Muscle layer of duodenum (tissue), 2 donors: ENCODE data around the gene BSND.

Source experiments
- H3K27ac ChIP-seq: one replicate; pipeline ENCODE4 v1.7.0; 2013; ENCODE audit warnings: mild to moderate bottlenecking, low read length
- H3K27me3 ChIP-seq: one replicate; pipeline ENCODE4 v1.7.0; 2013; ENCODE audit warnings: low read depth, mild to moderate bottlenecking, control low read depth, low read length
- H3K36me3 ChIP-seq, 2 donors: one replicate each; pipeline ENCODE4 v1.7.0; 2013; ENCODE audit warnings: low read length in 2 of 2, control low read depth in 1 of 2, mild to moderate bottlenecking in 1 of 2; ENCODE audit not compliant: insufficient read depth in 2 of 2, control insufficient read depth in 1 of 2
- H3K4me1 ChIP-seq, 2 donors: one replicate each; pipeline ENCODE4 v1.7.0; 2013; ENCODE audit warnings: low read length in 2 of 2, mild to moderate bottlenecking in 2 of 2, control low read depth in 1 of 2, moderate library complexity in 1 of 2; ENCODE audit not compliant: insufficient read depth in 2 of 2, control insufficient read depth in 1 of 2
- H3K4me3 ChIP-seq, 2 donors: one replicate each; pipeline ENCODE4 v1.7.0; 2013; ENCODE audit warnings: low read length in 2 of 2, low read depth in 1 of 2, mild to moderate bottlenecking in 1 of 2
- H3K9me3 ChIP-seq, 2 donors: one replicate each; pipeline ENCODE4 v1.7.0; 2013; ENCODE audit warnings: low read length in 2 of 2, control low read depth in 1 of 2, mild to moderate bottlenecking in 1 of 2; ENCODE audit not compliant: control insufficient read depth in 1 of 2
- donor health status: healthy.

The BSND gene

DNA sequence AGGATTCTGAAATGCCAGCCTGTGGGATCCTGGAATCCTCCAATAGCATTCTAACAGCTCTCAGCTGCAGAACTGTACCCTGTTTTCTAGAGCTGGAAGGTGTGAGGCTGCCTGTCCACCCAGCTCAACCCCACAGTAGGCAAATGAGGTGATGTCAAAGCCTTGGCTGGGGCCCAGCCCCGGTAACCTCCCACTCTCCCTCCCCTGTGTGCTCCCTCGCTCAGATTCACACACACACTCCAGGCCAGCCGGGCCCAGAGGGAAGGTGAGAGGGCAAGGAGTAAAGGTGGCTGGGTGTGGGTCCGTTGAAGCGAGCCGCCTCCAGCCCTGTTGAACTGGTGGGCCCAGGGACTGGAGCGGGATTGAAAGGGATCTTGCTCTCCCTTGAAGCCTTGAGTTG is at the start of gene BSND:
Gene BSND (plus strand): TSS at position 257 of the 400 bp plus-strand sequence. CDS start 254 bp downstream, outside the sequence.
- H3K9me3 ChIP-seq: no peaks in the 10 kb centered on the region
- no peak within 1 kb of the TSS for H3K4me3 ChIP-seq
- H3K4me1 ChIP-seq: peaks cover 0 to 15% of the 10 kb centered on the region in 2 donors
- H3K27ac ChIP-seq: no peak within 1 kb of the TSS
- H3K36me3 ChIP-seq: no peaks in the 10 kb centered on the region
- peaks cover 15% of the 10 kb centered on the region for H3K27me3 ChIP-seq

DNA sequence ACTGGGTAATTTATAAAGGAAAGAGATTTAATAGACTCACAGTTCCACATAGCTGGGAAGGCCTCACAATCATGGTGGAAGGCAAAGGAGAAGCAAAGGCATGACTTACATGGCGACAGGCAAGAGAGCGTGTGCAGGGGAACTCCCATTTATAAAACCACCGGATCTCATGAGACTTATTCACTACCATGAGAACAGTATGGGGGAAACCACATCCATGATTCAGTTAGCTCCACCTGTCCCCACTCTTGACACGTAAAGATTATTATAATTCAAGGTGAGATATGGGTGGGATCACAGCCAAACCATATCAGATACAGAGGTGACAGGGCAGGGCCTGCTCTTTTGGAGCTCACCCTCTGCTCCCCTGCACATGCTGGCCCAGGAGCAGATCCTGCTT is 49.7 kb upstream of the BSND start:
- Histone ChIP-seq H3K27me3 (no peaks in the 10 kb centered on the region), H3K36me3 (no peaks in the 10 kb centered on the region), H3K4me3 (no peak overlapping the region), H3K9me3 (no peaks in the 10 kb centered on the region), H3K4me1 (peaks cover 6 to 15% of the 10 kb centered on the region in 2 donors), H3K27ac (no peak overlapping the region)

DNA sequence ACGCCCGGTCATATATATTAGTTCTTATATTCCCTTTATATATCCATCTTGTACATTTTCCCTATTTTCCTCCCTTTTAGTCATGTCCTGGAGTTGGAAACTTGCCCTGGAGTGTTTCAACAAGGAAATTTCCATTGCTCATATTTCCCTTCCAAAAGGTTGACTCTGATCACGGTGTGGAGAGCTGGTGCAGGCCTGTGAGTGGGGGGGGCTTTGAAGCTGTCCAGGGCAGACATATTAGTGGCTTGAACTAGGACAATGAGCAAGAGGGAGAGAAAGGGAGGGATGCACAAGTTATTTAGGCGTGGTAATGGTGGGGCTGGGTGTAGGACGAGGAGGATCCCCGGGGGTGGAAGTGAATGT is 48.7 kb upstream of the BSND start:
- no peaks in the 10 kb centered on the region for H3K9me3 ChIP-seq
- peak overlapping the region in 1 of 2 donors; percentile 37 for H3K4me3 ChIP-seq
- H3K27ac ChIP-seq: no peak overlapping the region
- no peaks in the 10 kb centered on the region for H3K36me3 ChIP-seq
- peaks cover 6 to 15% of the 10 kb centered on the region in 2 donors for H3K4me1 ChIP-seq
- H3K27me3 ChIP-seq: no peaks in the 10 kb centered on the region

DNA sequence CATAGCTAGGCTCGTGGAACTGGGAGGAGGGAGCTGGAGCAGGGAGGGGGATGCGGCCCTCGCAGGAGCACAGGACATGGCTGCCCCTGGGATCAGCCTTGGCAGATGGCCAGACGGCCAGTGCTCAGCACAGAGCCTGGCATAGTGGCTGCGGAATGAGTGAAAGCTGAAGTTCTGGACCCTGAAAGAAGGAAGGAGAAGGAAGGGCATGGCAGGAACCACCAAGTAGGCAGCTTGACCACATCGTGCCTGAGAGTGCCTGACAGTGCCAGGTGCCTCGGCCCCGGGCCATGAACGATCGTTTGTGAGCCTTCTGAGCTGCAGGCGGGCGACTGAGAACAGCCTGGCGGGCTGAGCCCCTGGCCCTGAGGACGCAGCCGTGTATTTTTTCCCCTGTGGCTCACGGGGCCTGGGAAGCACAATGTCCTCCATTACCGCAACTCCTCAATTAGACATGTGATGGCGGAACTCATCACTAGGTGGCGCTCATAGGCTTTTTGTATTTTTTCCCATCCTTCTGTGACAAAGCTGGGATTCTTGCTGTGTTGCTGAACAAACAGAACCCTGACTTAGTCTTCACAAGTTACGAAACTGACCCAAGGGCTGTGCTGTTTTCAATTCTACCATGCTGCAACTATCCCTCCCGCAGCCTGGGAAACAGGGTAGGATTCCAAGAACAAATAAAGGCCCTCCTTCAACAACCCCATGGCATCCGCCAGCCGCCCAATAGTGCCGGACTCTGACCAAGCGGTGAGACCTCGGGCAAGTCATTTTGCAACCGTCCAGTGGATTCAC is 48.2 kb upstream of the BSND start:
- Histone ChIP-seq H3K27ac (no peak overlapping the region), H3K4me1 (peaks cover 3 to 11% of the 10 kb centered on the region in 2 donors), H3K36me3 (no peaks in the 10 kb centered on the region), H3K4me3 (peak overlapping the region; percentile 21 to 37), H3K27me3 (no peaks in the 10 kb centered on the region), H3K9me3 (no peaks in the 10 kb centered on the region)

DNA sequence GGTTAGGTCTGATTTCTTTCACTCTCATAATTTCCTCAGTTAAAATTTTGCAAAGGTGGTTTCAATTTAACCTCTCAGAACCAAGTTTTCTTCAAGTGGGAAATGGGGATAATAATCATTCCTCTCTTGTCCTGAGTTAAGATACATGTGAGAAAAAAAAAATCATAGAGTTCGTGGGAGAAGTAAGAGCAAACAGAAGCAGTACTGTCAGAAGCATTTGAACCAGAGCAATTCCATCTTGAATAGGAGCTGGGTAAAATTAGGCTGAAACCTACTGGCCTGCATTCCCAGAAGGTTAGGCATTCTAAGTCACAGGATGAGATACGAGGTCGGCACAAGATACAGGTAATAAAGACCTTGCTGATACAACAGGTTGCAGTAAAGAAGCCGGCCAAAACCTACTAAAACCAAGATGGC is 46.9 kb upstream of the BSND start:
- Histone ChIP-seq H3K36me3 (no peaks in the 10 kb centered on the region), H3K4me3 (no peak overlapping the region), H3K4me1 (peaks cover 3 to 11% of the 10 kb centered on the region in 2 donors), H3K9me3 (no peaks in the 10 kb centered on the region), H3K27ac (no peak overlapping the region), H3K27me3 (no peaks in the 10 kb centered on the region)

DNA sequence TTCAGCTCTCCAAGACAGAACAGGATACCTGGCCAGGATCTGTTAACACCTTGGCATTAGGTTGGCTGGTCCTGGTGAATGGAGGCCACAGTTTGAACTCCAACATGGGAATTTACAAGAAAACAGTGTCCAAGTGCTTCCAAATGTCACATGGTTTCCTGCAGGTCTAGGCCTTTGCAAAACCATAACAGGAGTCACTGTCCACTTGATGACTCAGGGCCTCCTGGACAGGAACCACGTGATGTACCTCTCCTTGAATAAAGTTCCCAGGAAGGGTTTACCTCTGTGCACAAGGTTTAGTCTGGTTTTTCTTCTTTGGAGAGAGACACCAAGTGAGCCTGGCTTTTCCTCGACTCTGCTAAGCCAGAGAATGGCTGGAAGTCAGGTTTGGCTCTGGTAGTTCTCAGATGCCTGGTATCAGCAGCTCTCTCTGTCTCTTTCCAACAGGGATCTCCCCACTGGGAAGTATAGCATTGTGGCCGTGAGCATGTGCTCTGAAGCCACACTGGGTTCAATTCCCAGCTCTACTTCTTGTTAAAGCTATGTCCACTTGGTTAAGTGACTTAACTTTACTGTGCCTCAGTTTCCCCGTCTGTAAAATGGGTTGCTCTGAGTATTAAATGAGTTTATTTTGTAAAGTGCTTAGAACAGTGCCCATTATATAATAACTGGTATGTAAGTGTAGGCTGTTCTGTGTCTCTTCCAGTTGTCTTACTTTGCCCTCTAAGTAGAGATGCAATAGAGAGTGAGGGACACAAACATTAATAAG is 45.6 kb upstream of the BSND start:
- no peaks in the 10 kb centered on the region for H3K27me3 ChIP-seq
- H3K27ac ChIP-seq: no peak overlapping the region
- no peaks in the 10 kb centered on the region for H3K36me3 ChIP-seq
- no peak overlapping the region for H3K4me3 ChIP-seq
- peaks cover 3 to 11% of the 10 kb centered on the region in 2 donors for H3K4me1 ChIP-seq
- H3K9me3 ChIP-seq: peaks cover 0 to 6% of the 10 kb centered on the region in 2 donors

DNA sequence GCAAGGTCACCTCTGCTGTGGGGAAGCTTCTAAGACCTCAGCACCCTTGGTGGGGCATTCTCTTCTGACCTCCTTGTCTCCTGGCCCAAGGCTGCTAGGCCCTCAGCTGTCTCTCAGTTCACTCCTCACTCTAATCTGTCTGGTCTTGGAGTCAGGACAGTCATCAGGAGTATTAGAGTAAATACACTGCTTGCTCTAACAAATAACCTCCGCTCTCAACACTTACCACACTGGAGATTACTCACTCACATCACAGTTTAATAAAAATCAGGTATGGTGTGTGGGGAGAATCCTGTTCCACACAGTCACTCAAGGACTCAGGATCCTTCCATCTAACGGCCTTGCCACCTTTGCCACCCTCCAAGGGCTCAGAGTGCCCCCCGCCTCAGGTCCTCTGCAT is 44.9 kb upstream of the BSND start:
- Histone ChIP-seq H3K27ac (no peak overlapping the region), H3K36me3 (no peaks in the 10 kb centered on the region), H3K4me1 (peaks cover 3 to 11% of the 10 kb centered on the region in 2 donors), H3K27me3 (no peaks in the 10 kb centered on the region), H3K9me3 (peaks cover 0 to 6% of the 10 kb centered on the region in 2 donors), H3K4me3 (no peak overlapping the region)

DNA sequence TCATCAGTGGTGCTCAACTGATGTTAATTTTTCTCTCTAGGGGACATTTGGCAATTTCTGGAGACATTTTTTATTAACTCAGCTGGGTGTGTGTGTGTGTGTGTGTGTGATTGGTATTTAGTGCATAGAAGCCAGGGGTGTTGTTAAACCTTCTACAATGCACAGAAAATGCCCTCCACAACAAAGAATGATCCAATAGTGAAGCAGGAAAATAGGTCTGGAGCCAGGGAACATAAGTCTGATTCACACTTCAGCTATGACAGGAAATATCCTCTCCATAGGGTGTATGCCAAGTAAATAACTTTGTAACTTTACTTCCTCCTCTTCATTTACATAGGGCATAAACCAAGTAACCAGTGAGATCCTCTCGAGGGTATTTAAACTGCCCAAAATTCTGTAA is 43.4 kb upstream of the BSND start:
- H3K4me1 ChIP-seq: peaks cover 0 to 6% of the 10 kb centered on the region in 2 donors
- H3K27me3 ChIP-seq: no peaks in the 10 kb centered on the region
- H3K9me3 ChIP-seq: peaks cover 0 to 6% of the 10 kb centered on the region in 2 donors
- H3K27ac ChIP-seq: no peak overlapping the region
- no peak overlapping the region for H3K4me3 ChIP-seq
- no peaks in the 10 kb centered on the region for H3K36me3 ChIP-seq

DNA sequence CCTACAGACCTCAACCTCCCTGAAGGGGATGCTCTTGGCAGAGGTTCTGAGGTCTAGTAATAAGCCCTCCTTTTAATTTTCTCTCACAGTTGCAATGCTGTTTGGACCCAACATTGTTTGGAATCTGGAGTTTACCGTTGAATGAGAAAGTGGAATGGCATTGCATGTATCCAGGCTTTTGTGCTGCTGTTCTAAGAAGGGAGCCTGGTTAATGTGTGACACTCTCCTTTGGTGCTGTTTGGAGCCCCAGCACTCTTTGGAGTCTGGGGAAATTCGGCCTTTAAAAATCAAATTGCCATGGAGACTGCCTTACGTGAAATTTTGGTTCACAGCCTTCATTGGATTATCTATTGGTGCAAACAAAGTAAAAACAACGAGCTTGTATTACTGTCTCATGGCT is 42.0 kb upstream of the BSND start:
- peaks cover 0 to 6% of the 10 kb centered on the region in 2 donors for H3K9me3 ChIP-seq
- H3K27ac ChIP-seq: no peak overlapping the region

DNA sequence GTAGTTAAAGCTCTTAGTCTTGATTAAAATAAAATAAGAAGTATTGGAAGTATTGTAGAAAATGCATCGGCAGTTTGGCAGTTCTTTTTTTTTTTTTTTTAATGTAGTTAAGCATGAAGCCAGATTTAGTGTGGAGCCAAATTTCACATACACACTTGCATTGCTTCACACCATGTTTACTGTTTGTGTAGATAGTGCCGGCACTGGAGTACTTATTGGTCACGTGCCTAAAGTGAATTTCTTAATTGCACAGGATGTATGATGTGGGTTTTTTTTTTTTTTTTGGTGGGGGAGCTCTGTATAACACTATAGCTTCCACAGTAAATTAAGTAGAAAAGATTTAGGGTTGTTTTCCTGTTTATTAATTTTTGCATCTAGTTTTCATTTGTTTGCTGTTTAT is 39.5 kb upstream of the BSND start:
- no peak overlapping the region for H3K27ac ChIP-seq
- no peaks in the 10 kb centered on the region for H3K36me3 ChIP-seq
- peaks cover 0 to 6% of the 10 kb centered on the region in 2 donors for H3K9me3 ChIP-seq
- no peak overlapping the region for H3K4me3 ChIP-seq
- no peaks in the 10 kb centered on the region for H3K4me1 ChIP-seq
- H3K27me3 ChIP-seq: no peaks in the 10 kb centered on the region

More for the DNA sequence above, 42.0 kb upstream of the BSND start:
- no peak overlapping the region for H3K4me3 ChIP-seq
- H3K36me3 ChIP-seq: no peaks in the 10 kb centered on the region
- H3K4me1 ChIP-seq: no peaks in the 10 kb centered on the region
- H3K27me3 ChIP-seq: no peaks in the 10 kb centered on the region

DNA sequence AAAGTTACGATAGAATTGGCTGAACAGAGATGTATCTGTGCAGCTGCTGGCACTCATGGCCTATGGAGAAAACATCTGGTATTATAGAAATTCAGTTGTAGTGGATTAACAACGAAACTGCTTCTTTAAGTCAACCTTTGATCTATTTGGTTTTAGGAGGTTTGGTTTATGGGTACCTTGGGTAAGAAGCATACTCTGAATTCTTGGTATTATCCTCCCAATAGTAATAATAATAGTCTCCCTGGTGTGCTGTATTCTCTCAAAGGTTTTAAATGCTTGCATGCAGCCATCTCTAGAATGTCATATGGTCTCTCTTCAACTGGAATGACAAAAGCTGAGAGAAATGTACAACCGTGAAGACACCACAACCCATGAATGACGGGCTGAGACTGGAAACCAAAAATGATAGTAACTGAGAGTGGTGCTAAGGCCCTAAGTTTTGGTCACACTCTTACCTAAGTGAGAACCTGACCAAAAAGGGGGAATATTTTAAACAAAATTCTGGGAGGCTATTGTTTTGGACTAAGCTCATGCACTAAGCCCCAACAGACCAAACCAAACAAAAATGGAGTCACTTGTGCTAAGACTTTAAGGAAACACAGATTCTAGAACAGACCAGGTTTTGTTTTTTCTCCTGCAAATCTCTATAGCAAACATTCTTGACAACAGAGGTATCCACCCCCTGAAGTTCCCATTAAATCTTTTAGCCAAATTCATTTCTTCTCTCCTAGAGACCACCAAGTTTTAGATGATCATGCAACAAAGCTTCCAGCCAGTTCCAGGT is 35.9 kb upstream of the BSND start:
- no peak overlapping the region for H3K27ac ChIP-seq
- H3K27me3 ChIP-seq: no peaks in the 10 kb centered on the region
- H3K4me3 ChIP-seq: no peak overlapping the region
- H3K4me1 ChIP-seq: peaks cover 0 to 2% of the 10 kb centered on the region in 2 donors
- peaks cover 0 to 2% of the 10 kb centered on the region in 2 donors for H3K9me3 ChIP-seq
- H3K36me3 ChIP-seq: no peaks in the 10 kb centered on the region
